BLaER1 treated with 17β-estradiol and CSF1 and Interleukin-3, amounts not matched to agents 10 nM and 100 nM (cell line): ENCODE measurements around the gene LSR.
A peak's percentile ranks its signal among the peaks of the same experiment; 100 is the strongest.
"Not testable (repeated sequence)": the region's sequence is repeated elsewhere in the genome, so short reads cannot be mapped to it uniquely, and the experiment has no call there.

Experiments
- H3K27ac ChIP-seq, 11 experiments: shearing (Covaris generic); formaldehyde crosslinking; 2 replicates each; pipeline ENCODE4 v1.8.1; 2022
- H3K27me3 ChIP-seq, 11 experiments: shearing (Covaris generic); formaldehyde crosslinking; 2 replicates each; pipeline ENCODE4 v1.8.1; 2022
- H3K36me3 ChIP-seq, 11 experiments: shearing (Covaris generic); formaldehyde crosslinking; 2 replicates each; pipeline ENCODE4 v1.8.1; 2022
- H3K4me1 ChIP-seq, 10 experiments: shearing (Covaris generic); formaldehyde crosslinking; 2 replicates each; pipeline ENCODE4 v1.8.1; 2022
- H3K4me2 ChIP-seq, 11 experiments: shearing (Covaris generic); formaldehyde crosslinking; 2 replicates each; pipeline ENCODE4 v1.8.1; 2022
- H3K4me3 ChIP-seq, 10 experiments: shearing (Covaris generic); formaldehyde crosslinking; 2 replicates each; pipeline ENCODE4 v1.8.1; 2022
- H3K9ac ChIP-seq, 11 experiments: shearing (Covaris generic); formaldehyde crosslinking; 2 replicates each; pipeline ENCODE4 v1.8.1; 2022
- H3K9me3 ChIP-seq, 11 experiments: shearing (Covaris generic); formaldehyde crosslinking; replicated peaks in 1 of 11; 2 replicates each; pipeline ENCODE4 v1.8.1; 2022
- H4K20me1 ChIP-seq, 11 experiments: shearing (Covaris generic); formaldehyde crosslinking; 2 replicates each; pipeline ENCODE4 v1.8.1; 2022
- Cebpa-rat ChIP-seq, 11 experiments: shearing (Covaris generic); IDR thresholded peaks; 2 replicates each; pipeline ENCODE4 v1.8.1; 2022

Gene LSR

DNA sequence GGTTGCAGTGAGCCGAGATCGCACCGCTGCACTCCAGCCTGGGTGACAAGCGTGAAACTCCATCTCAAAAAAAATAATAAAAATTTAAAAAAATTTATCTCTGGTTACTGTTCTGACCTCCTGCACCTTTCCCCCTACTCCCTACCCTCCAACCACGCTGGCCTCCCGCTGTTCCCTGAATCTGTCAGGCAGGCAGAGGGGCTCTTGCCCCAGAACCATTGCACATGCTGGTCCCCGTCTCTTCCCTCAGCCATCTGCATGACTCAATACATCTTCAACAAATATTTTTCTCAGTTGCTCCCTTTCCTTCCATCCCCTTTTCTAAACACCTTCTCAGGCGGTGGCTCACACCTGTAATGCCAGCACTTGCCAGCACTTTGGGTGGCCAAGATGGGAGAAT lies 19.2 kb upstream of the LSR start:
- Histone ChIP-seq H4K20me1 (no peaks in the 10 kb centered on the region), H3K9ac (no peak overlapping the region), H3K36me3 (no peaks in the 10 kb centered on the region), H3K4me2 (no peak overlapping the region), H3K4me1 (peaks cover 10 to 16% (median 13%) of the 10 kb centered on the region in 10 experiments), H3K27me3 (no peaks in the 10 kb centered on the region), H3K9me3 (peaks cover 0 to 8% (median 3%) of the 10 kb centered on the region in 11 experiments; a peak in 14 of 22 replicates), H3K27ac (no peak overlapping the region), H3K4me3 (no peak overlapping the region)
- no peak for TF ChIP-seq Cebpa-rat (IDR thresholded peaks at IDR 0.05)

DNA sequence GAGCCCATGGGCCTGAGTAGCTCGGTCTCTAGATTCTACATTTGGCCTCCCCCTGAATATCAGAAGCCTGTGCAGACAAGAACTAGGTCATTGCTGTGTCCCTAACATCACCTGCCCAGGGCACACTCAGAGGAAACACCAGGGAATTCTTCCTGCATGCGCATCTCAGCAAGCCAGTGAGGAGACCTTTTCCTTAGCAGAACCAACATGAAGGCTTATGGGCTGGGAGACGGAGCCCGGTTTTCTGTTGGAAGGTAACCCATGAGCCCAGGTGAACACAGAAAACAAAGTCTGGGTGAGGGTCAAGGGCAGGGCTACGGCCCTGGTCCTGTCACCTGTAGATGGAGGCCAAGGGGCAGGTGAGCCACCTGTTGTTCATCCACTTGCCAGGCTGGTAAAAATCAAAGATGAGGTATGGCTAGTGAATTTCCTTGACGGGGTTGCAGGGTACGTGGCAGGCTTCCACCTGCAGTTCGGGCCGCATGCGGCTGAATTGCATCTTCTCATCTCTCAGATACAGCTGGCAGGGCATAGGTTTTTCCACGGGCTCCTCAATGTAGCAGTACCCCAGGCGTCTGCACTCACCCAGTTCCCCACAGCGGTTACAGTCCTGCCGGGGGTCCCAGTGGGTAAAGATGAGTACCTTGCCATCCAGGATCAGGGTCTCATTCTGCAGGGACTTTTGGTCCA lies 16.7 kb upstream of the LSR start:
- Histone ChIP-seq H3K9ac (no peak overlapping the region), H3K27ac (no peak overlapping the region), H3K4me2 (no peak overlapping the region), H3K4me3 (no peak overlapping the region), H3K36me3 (no peaks in the 10 kb centered on the region), H3K9me3 (peaks cover 0 to 10% (median 6%) of the 10 kb centered on the region in 11 experiments; a peak in 15 of 22 replicates), H4K20me1 (no peaks in the 10 kb centered on the region), H3K27me3 (no peaks in the 10 kb centered on the region), H3K4me1 (no peaks in the 10 kb centered on the region)
- TF ChIP-seq Cebpa-rat (IDR thresholded peaks at IDR 0.05), result no peak

DNA sequence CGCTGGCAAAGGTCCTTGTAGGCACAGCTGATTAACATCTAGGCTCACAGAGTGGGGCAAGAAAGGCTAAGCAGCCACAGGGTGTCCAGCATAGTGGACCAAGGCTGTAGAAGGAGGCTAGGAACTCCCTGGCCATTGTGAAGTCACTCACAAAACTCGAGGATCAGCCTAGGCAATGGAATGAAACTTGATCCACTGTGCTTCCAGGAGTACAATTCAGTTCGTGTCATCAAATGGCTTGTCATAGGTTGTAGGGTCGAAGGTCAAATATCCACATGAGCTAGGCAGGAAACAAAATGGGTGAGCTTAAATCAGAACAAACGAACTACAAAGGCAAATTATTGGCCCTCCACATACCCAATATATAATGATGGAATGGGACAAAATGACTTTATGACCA lies 15.9 kb upstream of the LSR start:
- peaks cover 0 to 10% (median 6%) of the 10 kb centered on the region in 11 experiments; a peak in 15 of 22 replicates for H3K9me3 ChIP-seq
- no peak for TF ChIP-seq Cebpa-rat (IDR thresholded peaks at IDR 0.05)
- H3K4me3 ChIP-seq, result no peak overlapping the region
- no peaks in the 10 kb centered on the region for H3K36me3 ChIP-seq
- no peak overlapping the region for H3K4me2 ChIP-seq
- no peaks in the 10 kb centered on the region for H4K20me1 ChIP-seq
- H3K27me3 ChIP-seq, result no peaks in the 10 kb centered on the region
- H3K9ac ChIP-seq, result no peak overlapping the region
- no peak overlapping the region for H3K27ac ChIP-seq
- H3K4me1 ChIP-seq, result no peaks in the 10 kb centered on the region

DNA sequence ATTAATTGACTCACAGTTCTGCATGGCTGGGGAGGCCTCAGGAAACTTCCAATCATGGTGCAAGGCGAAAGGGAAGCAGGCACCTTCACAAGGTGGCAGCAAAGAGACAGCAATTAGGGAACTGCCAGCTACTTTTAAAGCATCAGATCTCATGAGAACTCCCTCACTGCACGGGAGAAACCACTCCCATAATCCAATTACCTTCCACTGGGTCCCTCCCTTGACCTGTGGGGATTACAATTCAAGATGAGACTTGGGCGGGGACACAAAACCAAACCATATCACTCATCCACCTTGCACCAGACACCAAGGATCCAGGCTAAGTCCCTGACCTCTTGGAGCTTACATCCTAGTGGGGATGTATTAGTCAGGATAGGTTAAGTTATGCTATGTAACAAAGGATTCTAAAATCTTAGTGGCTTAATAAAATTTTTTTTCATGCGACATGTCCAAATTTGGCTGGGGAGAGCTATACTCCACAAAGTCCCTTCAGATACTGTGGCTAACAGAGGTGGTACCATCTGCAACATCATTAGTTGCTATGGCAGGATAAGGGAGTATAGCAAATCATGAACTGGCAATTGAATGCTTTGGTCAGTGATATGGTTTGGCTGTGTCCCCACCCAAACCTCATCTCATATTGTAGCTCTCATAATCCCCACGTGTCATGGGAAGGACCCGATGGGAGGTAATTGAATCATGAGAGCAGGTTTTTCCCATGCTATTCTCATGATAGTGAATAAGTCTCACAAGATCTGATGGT lies 12.0 kb upstream of the LSR start:
- Histone ChIP-seq H3K9ac (no peak overlapping the region), H3K4me2 (no peak overlapping the region), H3K27ac (no peak overlapping the region), H3K4me3 (no peak overlapping the region), H3K36me3 (no peaks in the 10 kb centered on the region), H3K9me3 (peaks cover 11 to 20% (median 16%) of the 10 kb centered on the region in 11 experiments; a peak in 21 of 22 replicates), H4K20me1 (no peaks in the 10 kb centered on the region), H3K4me1 (peaks cover 0 to 24% (median 13%) of the 10 kb centered on the region in 10 experiments; a peak in 19 of 20 replicates), H3K27me3 (no peaks in the 10 kb centered on the region)
- TF ChIP-seq Cebpa-rat (IDR thresholded peaks at IDR 0.05), result no peak

DNA sequence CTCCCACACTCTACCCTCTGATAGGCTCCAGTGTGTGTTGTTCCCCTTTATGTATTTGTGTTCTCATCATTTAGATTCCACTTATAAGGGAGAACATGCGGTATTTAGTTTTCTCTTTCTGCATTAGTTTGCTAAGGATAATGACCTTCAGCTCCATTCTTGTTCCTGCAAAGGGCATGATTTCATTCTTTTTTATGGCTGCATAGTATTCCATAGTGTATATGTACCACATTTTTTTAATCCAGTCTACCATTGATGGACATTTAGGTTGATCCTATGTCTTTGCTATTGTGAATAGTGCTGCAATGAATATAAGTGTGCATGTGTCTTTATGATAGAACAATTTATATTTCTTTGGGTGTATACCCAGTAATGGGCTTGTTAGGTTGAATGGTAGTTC lies 9.2 kb upstream of the LSR start:
- not testable (repeated sequence) for H3K27me3 ChIP-seq, H3K36me3 ChIP-seq

DNA sequence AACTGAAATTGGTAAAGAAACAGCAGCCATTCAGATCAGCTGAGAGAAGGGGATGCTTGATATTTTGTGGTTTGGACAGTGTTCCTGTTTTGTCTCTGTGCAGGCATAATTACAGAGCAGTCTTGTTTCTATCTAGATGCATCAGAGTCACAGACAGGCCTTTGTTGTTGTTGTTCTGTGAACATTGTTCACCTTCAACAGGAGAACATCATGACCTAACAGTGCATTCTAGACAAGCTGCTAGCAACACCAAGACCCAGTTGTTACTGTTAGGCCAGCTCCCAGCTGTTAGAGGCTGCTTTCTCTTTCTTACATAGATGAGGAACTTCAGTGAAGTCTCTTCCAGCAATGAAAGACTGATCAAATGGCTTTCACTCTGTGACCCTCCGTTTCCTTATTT lies 8.5 kb upstream of the LSR start:
- H3K4me2 ChIP-seq, result peak overlapping the region; percentile 1 to 84 (median 50); a peak in 17 of 22 replicates
- no peaks in the 10 kb centered on the region for H4K20me1 ChIP-seq
- peaks cover 12 to 33% (median 20%) of the 10 kb centered on the region in 11 experiments; a peak in 21 of 22 replicates for H3K9me3 ChIP-seq
- peaks cover 0 to 24% (median 13%) of the 10 kb centered on the region in 10 experiments; a peak in 19 of 20 replicates for H3K4me1 ChIP-seq
- H3K36me3 ChIP-seq, result no peaks in the 10 kb centered on the region
- H3K27ac ChIP-seq, result peak overlapping the region in 8 of 11 experiments; percentile 12 to 65 (median 27); a peak in 12 of 22 replicates
- H3K9ac ChIP-seq, result peak overlapping the region in 7 of 11 experiments; percentile 5 to 57 (median 19); a peak in 10 of 22 replicates
- no peak overlapping the region; a peak in 1 of 20 replicates for H3K4me3 ChIP-seq
- no peaks in the 10 kb centered on the region for H3K27me3 ChIP-seq
- no peak for TF ChIP-seq Cebpa-rat (IDR thresholded peaks at IDR 0.05)

More for the DNA sequence above, 9.2 kb upstream of the LSR start:
- not testable (repeated sequence) for H4K20me1 ChIP-seq, H3K4me3 ChIP-seq
- H3K9ac ChIP-seq, result 0 out of 22 replicates have a peak overlapping the region, but pooled peaks of 1 of the 11 experiments have one; percentile 19
- H3K4me2 ChIP-seq, result peak overlapping the region in 7 of 11 experiments; percentile 16 to 84 (median 54); a peak in 11 of 22 replicates
- H3K4me1 ChIP-seq, result peaks cover 0 to 24% (median 13%) of the 10 kb centered on the region in 10 experiments; a peak in 19 of 20 replicates
- H3K27ac ChIP-seq, result peak overlapping the region in 1 of 11 experiments; percentile 59; a peak in 2 of 22 replicates
- peaks cover 14 to 28% (median 22%) of the 10 kb centered on the region in 11 experiments; a peak in 21 of 22 replicates for H3K9me3 ChIP-seq

DNA sequence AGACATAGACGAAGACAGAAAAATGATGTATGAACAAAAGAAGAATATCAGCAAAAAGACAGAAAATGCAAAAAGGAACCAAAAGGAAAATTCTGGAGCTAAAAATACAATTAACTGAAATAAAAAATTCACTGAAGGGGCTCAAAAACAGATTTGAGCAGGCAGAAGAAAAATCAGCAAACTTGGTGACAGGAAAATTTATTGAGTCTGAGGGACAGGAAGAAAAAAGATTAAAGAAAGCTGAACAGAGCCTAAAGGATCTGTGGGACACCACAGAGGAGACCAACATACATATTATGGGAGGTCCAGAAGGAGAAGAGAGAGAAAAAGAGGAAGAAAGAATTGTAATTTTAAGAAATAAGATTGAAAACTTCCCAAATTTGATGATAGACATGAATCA lies 7.4 kb upstream of the LSR start:
- no peak for TF ChIP-seq Cebpa-rat (IDR thresholded peaks at IDR 0.05)
- H3K27ac ChIP-seq, result no peak overlapping the region

DNA sequence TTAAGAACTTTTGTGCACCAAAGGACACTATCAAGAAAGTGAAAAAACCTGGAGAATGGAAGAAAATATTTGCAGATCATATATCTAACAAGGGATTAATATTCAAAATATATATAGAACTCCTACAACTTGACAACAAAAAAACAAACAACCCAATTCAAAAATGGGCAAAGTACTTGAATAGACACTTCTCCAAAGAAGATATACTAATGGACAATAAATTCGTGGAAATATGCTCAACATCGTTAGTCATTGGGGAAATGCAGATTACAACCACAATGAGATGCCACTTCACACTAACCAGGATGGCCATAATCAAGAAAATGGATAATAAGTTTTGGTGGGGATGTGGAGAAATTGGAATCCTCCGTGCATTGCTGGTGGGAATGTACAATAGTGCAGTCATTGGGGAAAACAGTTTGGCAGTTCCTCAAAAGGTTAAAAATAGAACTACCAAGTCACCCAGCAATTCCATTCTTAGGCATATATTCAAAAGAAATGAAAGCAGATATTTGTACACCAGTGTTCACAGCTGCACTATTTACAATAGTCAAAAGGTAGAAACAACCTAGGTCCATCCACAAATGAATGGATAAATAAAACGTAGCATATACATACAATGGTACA lies 2.2 kb upstream of the LSR start:
- Histone ChIP-seq H3K27me3 (peaks cover 37 to 61% (median 57%) of the 10 kb centered on the region in 11 experiments), H3K4me2 (peak overlapping the region in 7 of 11 experiments; percentile 6 to 99 (median 15); a peak in 9 of 22 replicates), H3K36me3 (no peaks in the 10 kb centered on the region), H3K4me1 (peaks cover 18 to 32% (median 25%) of the 10 kb centered on the region in 10 experiments), H3K4me3 (no peak overlapping the region), H3K27ac (no peak overlapping the region), H3K9me3 (peaks cover 5 to 41% (median 11%) of the 10 kb centered on the region in 11 experiments), H4K20me1 (no peaks in the 10 kb centered on the region; a peak in 2 of 22 replicates), H3K9ac (no peak overlapping the region)
- no peak for TF ChIP-seq Cebpa-rat (IDR thresholded peaks at IDR 0.05)

More for the DNA sequence above, 7.4 kb upstream of the LSR start:
- Histone ChIP-seq H4K20me1 (no peaks in the 10 kb centered on the region), H3K9me3 (peaks cover 13 to 44% (median 20%) of the 10 kb centered on the region in 11 experiments), H3K4me1 (peaks cover 0 to 25% (median 13%) of the 10 kb centered on the region in 10 experiments; a peak in 19 of 20 replicates), H3K4me2 (no peak overlapping the region), H3K36me3 (no peaks in the 10 kb centered on the region), H3K9ac (no peak overlapping the region), H3K4me3 (no peak overlapping the region), H3K27me3 (peaks cover 0 to 10% (median 8%) of the 10 kb centered on the region in 11 experiments; a peak in 19 of 22 replicates)
